HUES6 (cell line): ENCODE results near the gene ONECUT2.

Source experiments
- H3K27ac ChIP-seq: 2 replicates; pipeline ENCODE4 v1.7.0; 2013; ENCODE audit warnings: low read depth, mild to moderate bottlenecking, low read length, inconsistent platforms
- H3K27me3 ChIP-seq: 2 replicates; pipeline ENCODE4 v1.6.1; 2013; ENCODE audit warnings: low read length; ENCODE audit not compliant: control insufficient read depth, insufficient read depth
- H3K36me3 ChIP-seq: 2 replicates; pipeline ENCODE4 v1.6.1; 2013; ENCODE audit warnings: low read length; ENCODE audit not compliant: control insufficient read depth, insufficient read depth
- H3K4me1 ChIP-seq: 2 replicates; pipeline ENCODE4 v1.6.1; 2013; ENCODE audit warnings: low read length; ENCODE audit not compliant: control insufficient read depth, insufficient read depth
- H3K4me3 ChIP-seq: 2 replicates; pipeline ENCODE4 v1.5.1; 2013; ENCODE audit warnings: low read depth, low read length
- H3K9ac ChIP-seq: one replicate; pipeline ENCODE4 v1.6.1; 2013; ENCODE audit warnings: mild to moderate bottlenecking, low read length
- H3K9me3 ChIP-seq: 2 replicates; pipeline ENCODE4 v1.6.1; 2013; ENCODE audit warnings: low read depth, low read length; ENCODE audit not compliant: control insufficient read depth, insufficient read depth

ONECUT2 gene

DNA sequence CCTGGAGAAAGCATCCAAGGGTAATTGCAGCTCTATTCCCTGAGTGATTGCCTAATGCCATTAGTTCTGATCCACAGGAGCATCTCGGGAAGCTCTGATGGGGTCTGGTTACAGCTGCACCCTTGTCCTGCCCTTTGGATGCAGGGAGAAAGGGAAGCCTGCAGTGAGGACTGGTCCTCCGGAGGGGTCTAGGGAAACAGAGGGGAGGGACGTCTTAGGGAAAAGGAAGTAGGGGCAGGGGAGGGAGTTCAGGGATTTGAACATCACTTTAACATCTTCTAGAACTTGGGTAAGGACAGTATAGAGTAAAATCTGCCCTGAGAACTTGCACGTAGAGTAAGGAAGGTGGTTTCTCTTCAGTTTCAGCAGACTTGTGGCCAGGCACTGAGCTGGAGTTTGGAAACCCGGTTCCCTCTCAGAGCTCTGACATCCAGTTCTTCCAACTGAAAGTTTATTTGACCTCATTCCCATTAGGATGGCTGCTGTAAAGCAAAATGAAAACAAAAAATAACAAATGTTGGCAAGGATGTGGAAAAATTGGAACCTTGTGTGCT lies 20.5 kb downstream of the ONECUT2 start:
- Histone ChIP-seq H3K27me3 (peaks cover 4% of the 10 kb centered on the region; the same call in 1 of the 2 replicates), H3K4me3 (no peak overlapping the region), H3K27ac (no peak overlapping the region), H3K4me1 (no peaks in the 10 kb centered on the region), H3K9ac (no peak overlapping the region), H3K9me3 (no peaks in the 10 kb centered on the region), H3K36me3 (no peaks in the 10 kb centered on the region)

DNA sequence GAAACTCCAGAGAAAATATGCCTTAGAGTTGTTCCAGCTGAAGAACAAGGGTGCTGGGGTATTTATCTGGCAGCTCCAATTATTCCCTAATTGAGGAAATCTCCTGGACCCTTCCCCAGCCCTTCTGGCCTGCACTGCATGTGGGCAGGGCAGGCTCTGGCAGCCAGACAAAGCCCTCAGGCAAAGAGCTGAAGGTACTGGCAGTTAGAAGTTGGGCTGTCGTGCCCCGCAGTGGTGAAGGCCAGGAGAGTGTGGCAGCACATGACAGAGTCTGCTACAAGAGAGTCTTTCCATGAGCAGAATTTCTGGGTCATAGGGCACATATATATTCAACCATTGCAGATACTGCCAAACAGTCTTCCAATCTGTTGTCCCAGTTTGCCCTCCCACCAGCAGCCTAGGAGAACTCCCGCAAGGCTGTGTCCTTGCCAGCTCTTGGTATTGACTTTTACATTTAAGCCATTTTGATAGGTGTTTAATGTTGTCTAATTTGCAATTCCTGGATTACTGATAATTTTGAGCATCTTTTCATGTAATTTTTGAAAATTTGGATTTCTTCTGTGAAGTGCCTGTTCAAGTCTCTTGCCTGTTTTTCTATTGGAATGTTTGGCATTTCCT lies 26.6 kb downstream of the ONECUT2 start:
- Histone ChIP-seq H3K4me3 (no peak overlapping the region), H3K27ac (no peak overlapping the region), H3K27me3 (no peaks in the 10 kb centered on the region), H3K4me1 (no peaks in the 10 kb centered on the region), H3K9me3 (no peaks in the 10 kb centered on the region), H3K36me3 (no peaks in the 10 kb centered on the region), H3K9ac (no peak overlapping the region)

DNA sequence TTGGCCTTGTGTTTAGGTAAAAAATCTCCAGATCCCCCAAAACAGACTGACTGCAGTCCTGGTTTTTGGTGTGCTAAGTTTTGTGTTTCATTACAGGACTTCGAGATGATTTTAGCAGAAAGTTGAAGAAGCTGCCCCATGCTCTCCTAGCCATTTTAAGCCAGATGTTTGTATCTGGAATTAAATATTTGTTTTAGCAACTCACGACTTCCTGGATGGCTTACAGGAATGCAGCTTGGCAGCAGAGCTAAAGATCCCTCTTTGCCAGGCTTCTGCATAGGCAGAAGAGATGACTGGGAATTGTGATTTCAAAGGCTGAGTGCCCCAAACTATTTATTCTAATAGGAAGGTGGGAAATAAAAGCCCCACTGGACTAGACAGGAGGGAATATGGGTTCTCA lies 31.1 kb downstream of the ONECUT2 start:
- no peaks in the 10 kb centered on the region for H3K27me3 ChIP-seq
- no peak overlapping the region for H3K27ac ChIP-seq
- H3K4me3 ChIP-seq, result no peak overlapping the region
- H3K9ac ChIP-seq, result no peak overlapping the region
- H3K4me1 ChIP-seq, result no peaks in the 10 kb centered on the region
- H3K9me3 ChIP-seq, result no peaks in the 10 kb centered on the region
- H3K36me3 ChIP-seq, result no peaks in the 10 kb centered on the region

DNA sequence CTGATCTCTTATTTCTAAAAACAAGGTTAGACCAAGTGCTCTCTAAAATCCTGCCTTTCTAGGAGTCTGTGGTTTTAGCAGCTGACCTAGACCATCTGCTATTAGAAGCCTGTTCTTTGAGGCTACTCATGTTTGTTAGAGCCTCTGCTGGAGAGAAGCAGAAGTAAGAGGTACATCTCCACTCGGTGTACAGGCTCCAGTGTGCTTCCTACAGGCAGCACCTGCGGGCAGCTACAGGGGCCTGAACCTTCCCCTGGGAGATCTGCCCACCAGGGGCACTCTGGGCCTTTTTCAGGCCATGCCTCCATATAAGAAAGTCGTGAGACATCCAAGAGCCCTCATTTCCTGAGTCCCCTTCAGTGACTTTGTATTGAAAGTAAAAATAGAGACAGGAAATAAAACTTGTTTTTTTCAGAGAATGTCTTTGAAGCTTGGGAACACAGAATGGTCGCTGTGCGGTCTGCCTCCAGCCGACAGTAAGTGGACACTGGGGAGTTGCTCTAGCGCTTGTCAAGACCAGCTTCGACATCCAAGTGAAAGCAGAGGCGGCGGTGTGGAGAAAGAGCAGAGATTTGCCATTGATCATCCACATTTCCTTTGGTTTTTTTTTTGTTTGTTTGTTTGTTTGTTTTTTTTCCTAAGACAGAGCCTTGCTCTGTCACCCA lies 31.7 kb downstream of the ONECUT2 start:
- no peaks in the 10 kb centered on the region for H3K9me3 ChIP-seq
- H3K27me3 ChIP-seq, result no peaks in the 10 kb centered on the region
- no peak overlapping the region for H3K9ac ChIP-seq
- no peaks in the 10 kb centered on the region for H3K4me1 ChIP-seq
- H3K4me3 ChIP-seq, result no peak overlapping the region
- H3K27ac ChIP-seq, result no peak overlapping the region
- H3K36me3 ChIP-seq, result no peaks in the 10 kb centered on the region

DNA sequence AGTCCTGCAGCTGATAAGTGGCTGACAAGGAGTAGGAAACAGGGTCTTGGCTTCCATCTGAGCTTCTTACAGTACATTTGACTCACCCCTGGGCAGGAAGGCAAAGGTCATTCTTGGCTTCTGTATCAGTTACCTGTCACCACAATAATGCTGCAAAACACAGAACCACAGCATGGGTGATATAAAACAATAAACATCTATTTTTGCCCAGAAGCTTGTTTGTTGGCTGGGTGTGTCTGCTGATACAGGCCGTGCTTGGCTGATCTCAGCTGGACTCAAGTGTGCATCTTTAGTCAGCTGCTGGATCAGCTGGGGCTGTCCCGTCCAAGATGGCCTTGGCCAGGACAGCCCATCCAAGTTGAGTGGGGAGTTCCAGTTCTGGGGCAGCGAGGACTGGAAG lies 34.7 kb downstream of the ONECUT2 start:
- no peak overlapping the region for H3K27ac ChIP-seq
- H3K36me3 ChIP-seq, result no peaks in the 10 kb centered on the region
- no peaks in the 10 kb centered on the region for H3K4me1 ChIP-seq
- no peak overlapping the region for H3K9ac ChIP-seq
- no peaks in the 10 kb centered on the region for H3K27me3 ChIP-seq
- H3K9me3 ChIP-seq, result no peaks in the 10 kb centered on the region
- H3K4me3 ChIP-seq, result no peak overlapping the region

DNA sequence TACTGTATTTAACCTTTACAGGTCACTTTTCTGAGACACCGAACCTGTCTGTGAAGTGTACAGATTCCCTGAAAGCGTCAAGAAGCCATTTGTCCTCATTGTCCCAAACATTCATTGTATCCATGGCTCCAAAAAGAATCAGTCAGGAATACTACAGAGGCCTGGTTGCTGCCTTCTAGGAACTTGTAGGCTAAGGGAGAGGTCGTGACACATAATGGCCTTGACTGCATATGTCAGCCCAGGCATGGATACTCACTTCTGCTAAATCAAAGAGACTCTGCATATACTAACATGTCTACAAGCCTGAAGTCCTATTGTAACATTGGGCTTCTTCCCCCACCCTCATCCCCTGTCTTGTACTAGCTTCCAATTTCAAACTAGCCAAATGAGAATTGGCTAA lies 40.2 kb downstream of the ONECUT2 start:
- Histone ChIP-seq H3K27ac (no peak overlapping the region), H3K4me1 (peaks cover 5% of the 10 kb centered on the region; the same call in 1 of the 2 replicates), H3K9ac (no peak overlapping the region), H3K36me3 (no peaks in the 10 kb centered on the region), H3K27me3 (no peaks in the 10 kb centered on the region), H3K9me3 (no peaks in the 10 kb centered on the region), H3K4me3 (no peak overlapping the region)

DNA sequence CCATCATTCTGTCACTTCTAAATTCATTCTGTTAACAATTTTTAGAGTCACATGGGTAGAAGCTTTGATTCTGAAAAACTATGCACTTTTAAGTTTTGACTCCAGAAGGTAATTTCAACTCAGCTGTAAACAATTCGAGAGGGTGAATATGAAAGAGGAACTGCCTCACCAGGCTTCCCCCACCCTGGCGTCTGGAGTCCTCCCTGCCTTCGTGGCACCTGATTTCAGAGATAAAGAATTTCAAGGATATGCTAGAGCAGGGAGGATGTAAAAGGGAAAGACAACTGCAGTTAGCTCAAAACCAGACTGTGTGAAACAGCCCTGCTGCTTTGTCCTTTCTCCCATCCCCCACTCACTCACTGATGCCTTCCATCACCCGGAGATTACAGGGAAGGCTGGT lies 40.7 kb downstream of the ONECUT2 start:
- Histone ChIP-seq H3K9me3 (no peaks in the 10 kb centered on the region), H3K27ac (no peak overlapping the region), H3K9ac (no peak overlapping the region), H3K27me3 (no peaks in the 10 kb centered on the region), H3K36me3 (no peaks in the 10 kb centered on the region), H3K4me3 (no peak overlapping the region), H3K4me1 (peaks cover 5% of the 10 kb centered on the region; the same call in 1 of the 2 replicates)

DNA sequence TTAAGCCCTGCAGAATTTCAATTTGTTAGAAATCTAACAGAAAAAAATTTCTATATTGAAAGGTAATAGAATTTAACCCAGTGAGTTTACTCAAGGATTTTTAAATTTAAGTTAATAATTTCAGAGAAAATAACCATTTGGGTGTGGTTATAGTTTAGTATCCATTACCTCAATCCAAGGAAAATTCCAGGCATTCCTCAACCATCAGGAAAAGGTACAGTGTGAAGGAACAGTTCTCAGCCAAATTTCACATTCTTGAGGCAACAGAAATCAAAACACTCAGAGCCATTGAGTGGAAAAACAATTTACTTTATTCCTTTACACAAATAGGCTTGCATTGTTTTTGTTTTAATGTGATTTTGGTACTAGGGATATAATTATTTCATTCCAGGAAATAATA lies 45.6 kb downstream of the ONECUT2 start:
- Histone ChIP-seq H3K36me3 (no peaks in the 10 kb centered on the region), H3K27ac (no peak overlapping the region), H3K4me3 (no peak overlapping the region), H3K4me1 (peaks cover 5% of the 10 kb centered on the region; the same call in 1 of the 2 replicates), H3K9me3 (no peaks in the 10 kb centered on the region), H3K27me3 (no peaks in the 10 kb centered on the region), H3K9ac (no peak overlapping the region)

DNA sequence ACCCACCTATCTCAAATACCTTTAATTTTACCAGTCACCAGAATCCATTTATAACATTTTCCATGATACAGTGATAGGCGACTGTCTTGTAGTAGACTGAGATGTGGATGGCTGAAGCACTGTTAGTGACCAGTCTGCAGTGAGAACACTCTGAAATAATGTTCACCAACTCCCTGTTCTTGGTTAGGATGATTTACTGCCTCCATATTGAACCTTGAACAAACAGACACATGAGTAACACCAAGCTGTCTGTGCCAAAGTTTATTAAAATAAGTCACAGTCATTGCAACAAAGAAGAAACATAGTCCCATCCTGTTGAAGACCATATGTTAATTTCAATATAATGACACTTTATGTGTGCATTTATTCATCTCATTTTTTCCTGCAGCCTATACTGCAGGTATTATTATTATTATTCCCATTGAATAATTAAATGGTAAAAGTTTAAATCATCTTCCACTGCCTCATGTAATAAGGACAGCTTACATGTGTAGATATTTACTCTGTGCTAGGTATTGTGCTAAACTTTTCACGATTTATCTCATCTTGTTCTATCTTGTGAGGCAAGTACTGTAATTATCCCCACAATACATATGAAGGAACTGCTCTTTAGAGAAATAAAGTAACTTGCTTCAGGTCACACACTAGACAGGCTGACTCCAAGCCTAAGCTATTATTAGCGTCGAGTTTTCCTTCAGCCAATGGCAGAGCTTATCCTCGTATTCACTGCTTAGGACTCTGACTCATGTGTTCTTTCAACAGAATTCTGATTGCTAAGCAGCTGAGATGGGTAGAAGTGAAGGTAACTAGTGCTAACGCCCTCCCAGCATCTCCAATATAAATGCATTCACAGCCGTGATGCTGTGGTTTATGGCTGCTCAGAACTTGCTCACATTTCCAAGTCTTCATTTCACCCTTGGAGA lies 62.5 kb downstream of the ONECUT2 start:
- H3K27ac ChIP-seq, result no peak overlapping the region
- H3K9ac ChIP-seq, result no peak overlapping the region
- no peak overlapping the region for H3K4me3 ChIP-seq
- no peaks in the 10 kb centered on the region for H3K36me3 ChIP-seq
- H3K4me1 ChIP-seq, result no peaks in the 10 kb centered on the region
- no peaks in the 10 kb centered on the region for H3K9me3 ChIP-seq
- no peaks in the 10 kb centered on the region for H3K27me3 ChIP-seq

DNA sequence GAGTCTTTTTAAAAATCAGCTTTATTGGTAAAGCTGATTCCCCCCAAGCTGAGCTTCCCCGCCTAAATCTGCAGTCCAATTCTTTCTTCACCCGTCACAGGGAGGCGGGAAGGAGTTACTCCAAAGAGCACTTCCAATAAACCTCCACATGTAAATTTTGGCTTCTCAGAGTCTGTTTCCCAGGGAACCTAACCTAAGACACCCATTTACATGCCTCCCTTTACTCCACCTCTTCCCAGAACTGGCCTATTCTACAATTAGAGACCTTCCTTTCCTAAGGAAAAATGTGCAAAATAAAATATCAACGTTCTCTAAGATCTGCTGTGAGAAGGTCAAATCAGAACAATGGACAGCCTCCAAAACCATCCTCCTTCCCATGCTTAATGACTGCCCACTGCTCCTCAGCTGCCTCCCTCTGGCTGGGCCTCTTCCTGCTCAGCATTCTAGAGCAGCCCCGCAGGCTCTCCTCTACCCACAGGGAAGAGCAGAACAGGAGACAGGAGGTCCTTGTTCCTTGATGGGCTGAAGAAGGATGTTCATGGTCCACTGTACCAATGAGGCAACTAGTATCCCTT lies 63.6 kb downstream of the ONECUT2 start:
- H3K36me3 ChIP-seq, result no peaks in the 10 kb centered on the region
- no peak overlapping the region for H3K9ac ChIP-seq
- no peak overlapping the region for H3K4me3 ChIP-seq
- no peaks in the 10 kb centered on the region for H3K27me3 ChIP-seq
- no peaks in the 10 kb centered on the region for H3K4me1 ChIP-seq
- no peak overlapping the region for H3K27ac ChIP-seq
- no peaks in the 10 kb centered on the region for H3K9me3 ChIP-seq
